ENCODE measurements around the gene SKI. TPM values are rescaled to one million over a fixed set of nuclear protein-coding genes. Genes with fewer than 3 reads are reported as not detected.
"Not testable (repeated sequence)": the region's sequence is repeated elsewhere in the genome, so short reads cannot be mapped to it uniquely, and the experiment has no call there.

Gene SKI
- total RNA-seq, 2 donors from 2014 or later = 16.5 to 42.7 TPM

- Mint-ChIP-seq H3K4me3 (no peak overlapping the region), H3K36me3 (no peaks in the 10 kb centered on the region), H3K4me1 (ENCODE audit: low read depth in 2 of 2) (peaks cover 2 to 5% of the 10 kb centered on the region in 2 donors), H3K27ac (no peak overlapping the region), H3K27me3 (peaks cover 0 to 2% of the 10 kb centered on the region in 2 donors), H3K9me3 (no peaks in the 10 kb centered on the region)
- DNase-seq (ENCODE audit: low spot score) (no peak), ATAC-seq (no peak)
Measured at GRCh38 chr1:2330035-2330434, 101.9 kb downstream of the SKI start.

- Mint-ChIP-seq H3K4me1 (ENCODE audit: low read depth in 2 of 2) (peaks cover 0 to 5% of the 10 kb centered on the region in 2 donors), H3K36me3 (no peaks in the 10 kb centered on the region), H3K4me3 (no peak overlapping the region), H3K27me3 (no peaks in the 10 kb centered on the region), H3K9me3 (no peaks in the 10 kb centered on the region), H3K27ac (no peak overlapping the region)
- DNase-seq (ENCODE audit: low spot score) = no peak
- ATAC-seq = no peak
Measured at GRCh38 chr1:2330519-2331199, 102.5 kb downstream of the SKI start.

- Mint-ChIP-seq H3K4me3 (no peak overlapping the region), H3K27ac (no peak overlapping the region), H3K4me1 (ENCODE audit: low read depth in 2 of 2) (peaks cover 0 to 5% of the 10 kb centered on the region in 2 donors), H3K27me3 (no peaks in the 10 kb centered on the region), H3K9me3 (no peaks in the 10 kb centered on the region), H3K36me3 (no peaks in the 10 kb centered on the region)
- ATAC-seq (no peak), DNase-seq (ENCODE audit: low spot score) (no peak)
Measured at GRCh38 chr1:2331200-2331544, 103.1 kb downstream of the SKI start.

- not testable (repeated sequence) for H3K36me3 Mint-ChIP-seq; H3K9me3 Mint-ChIP-seq; ATAC-seq; H3K27me3 Mint-ChIP-seq; H3K27ac Mint-ChIP-seq; DNase-seq (ENCODE audit: low spot score); H3K4me1 Mint-ChIP-seq (ENCODE audit: low read depth in 2 of 2); H3K4me3 Mint-ChIP-seq
Measured at GRCh38 chr1:2331580-2331979, 103.5 kb downstream of the SKI start.

GRCh38 chr1:2334366-2334765 is 106.2 kb downstream of the SKI start:
- no peaks in the 10 kb centered on the region for H3K9me3 Mint-ChIP-seq
- H3K27ac Mint-ChIP-seq = no peak overlapping the region
- no peaks in the 10 kb centered on the region for H3K27me3 Mint-ChIP-seq
- H3K4me3 Mint-ChIP-seq = no peak overlapping the region
- no peaks in the 10 kb centered on the region for H3K36me3 Mint-ChIP-seq
- ATAC-seq (no peak), DNase-seq (ENCODE audit: low spot score) (no peak)
- peaks cover 0 to 3% of the 10 kb centered on the region in 2 donors for H3K4me1 Mint-ChIP-seq (ENCODE audit: low read depth in 2 of 2)

GRCh38 chr1:2334883-2335534 is 106.9 kb downstream of the SKI start:
- Mint-ChIP-seq H3K27me3 (no peaks in the 10 kb centered on the region), H3K27ac (no peak overlapping the region), H3K9me3 (no peaks in the 10 kb centered on the region), H3K4me3 (no peak overlapping the region), H3K4me1 (ENCODE audit: low read depth in 2 of 2) (peaks cover 0 to 3% of the 10 kb centered on the region in 2 donors), H3K36me3 (no peaks in the 10 kb centered on the region)
- DNase-seq (ENCODE audit: low spot score) = no peak
- no peak for ATAC-seq

GRCh38 chr1:2335721-2336455 is 107.8 kb downstream of the SKI start:
- no peaks in the 10 kb centered on the region for H3K36me3 Mint-ChIP-seq
- no peaks in the 10 kb centered on the region for H3K9me3 Mint-ChIP-seq
- H3K27me3 Mint-ChIP-seq = no peaks in the 10 kb centered on the region

GRCh38 chr1:2336499-2336898 is 108.4 kb downstream of the SKI start:
- Mint-ChIP-seq H3K36me3 (no peaks in the 10 kb centered on the region), H3K4me1 (ENCODE audit: low read depth in 2 of 2) (peaks cover 0 to 5% of the 10 kb centered on the region in 2 donors), H3K9me3 (no peaks in the 10 kb centered on the region), H3K27me3 (no peaks in the 10 kb centered on the region), H3K27ac (no peak overlapping the region), H3K4me3 (no peak overlapping the region)
- DNase-seq (ENCODE audit: low spot score) = no peak
- no peak for ATAC-seq

More at GRCh38 chr1:2335721-2336455, 107.8 kb downstream of the SKI start:
- ATAC-seq = no peak
- DNase-seq (ENCODE audit: low spot score) = no peak
- no peak overlapping the region for H3K27ac Mint-ChIP-seq
- no peak overlapping the region for H3K4me3 Mint-ChIP-seq
- peaks cover 0 to 5% of the 10 kb centered on the region in 2 donors for H3K4me1 Mint-ChIP-seq (ENCODE audit: low read depth in 2 of 2)

GRCh38 chr1:2337081-2337480 is 109.0 kb downstream of the SKI start:
- DNase-seq (ENCODE audit: low spot score) (no peak), ATAC-seq (no peak)
- H3K27ac Mint-ChIP-seq = no peak overlapping the region
- H3K4me3 Mint-ChIP-seq = no peak overlapping the region
- peaks cover 0 to 5% of the 10 kb centered on the region in 2 donors for H3K4me1 Mint-ChIP-seq (ENCODE audit: low read depth in 2 of 2)
- H3K9me3 Mint-ChIP-seq = no peaks in the 10 kb centered on the region
- no peaks in the 10 kb centered on the region for H3K36me3 Mint-ChIP-seq
- H3K27me3 Mint-ChIP-seq = no peaks in the 10 kb centered on the region

- ATAC-seq (no peak), DNase-seq (ENCODE audit: low spot score) (no peak)
- H3K27me3 Mint-ChIP-seq = no peaks in the 10 kb centered on the region
- peaks cover 0 to 5% of the 10 kb centered on the region in 2 donors for H3K4me1 Mint-ChIP-seq (ENCODE audit: low read depth in 2 of 2)
- no peak overlapping the region for H3K27ac Mint-ChIP-seq
- H3K9me3 Mint-ChIP-seq = no peaks in the 10 kb centered on the region
- no peaks in the 10 kb centered on the region for H3K36me3 Mint-ChIP-seq
- no peak overlapping the region for H3K4me3 Mint-ChIP-seq
Measured at GRCh38 chr1:2337501-2337900, 109.4 kb downstream of the SKI start.

GRCh38 chr1:2339206-2340085 is 111.3 kb downstream of the SKI start:
- no peaks in the 10 kb centered on the region for H3K9me3 Mint-ChIP-seq
- H3K4me1 Mint-ChIP-seq (ENCODE audit: low read depth in 2 of 2) = peaks cover 0 to 5% of the 10 kb centered on the region in 2 donors
- H3K27ac Mint-ChIP-seq = no peak overlapping the region
- H3K36me3 Mint-ChIP-seq = no peaks in the 10 kb centered on the region
- H3K27me3 Mint-ChIP-seq = no peaks in the 10 kb centered on the region
- DNase-seq (ENCODE audit: low spot score) (no peak), ATAC-seq (no peak)
- H3K4me3 Mint-ChIP-seq = no peak overlapping the region

- no peaks in the 10 kb centered on the region for H3K27me3 Mint-ChIP-seq
- peaks cover 0 to 5% of the 10 kb centered on the region in 2 donors for H3K4me1 Mint-ChIP-seq (ENCODE audit: low read depth in 2 of 2)
- H3K36me3 Mint-ChIP-seq = no peaks in the 10 kb centered on the region
- DNase-seq (ENCODE audit: low spot score) (no peak), ATAC-seq (no peak)
- H3K4me3 Mint-ChIP-seq = no peak overlapping the region
- no peaks in the 10 kb centered on the region for H3K9me3 Mint-ChIP-seq
- no peak overlapping the region for H3K27ac Mint-ChIP-seq
Measured at GRCh38 chr1:2340086-2340917, 112.2 kb downstream of the SKI start.

GRCh38 chr1:2340918-2341254 is 112.8 kb downstream of the SKI start:
- Mint-ChIP-seq H3K4me1 (ENCODE audit: low read depth in 2 of 2) (peaks cover 0 to 5% of the 10 kb centered on the region in 2 donors), H3K36me3 (no peaks in the 10 kb centered on the region), H3K4me3 (no peak overlapping the region), H3K27ac (no peak overlapping the region), H3K27me3 (no peaks in the 10 kb centered on the region), H3K9me3 (no peaks in the 10 kb centered on the region)
- ATAC-seq (no peak), DNase-seq (ENCODE audit: low spot score) (no peak)

Measured in natural killer cell treated with Interleukin-12 subunit alpha and Interleukin-12 subunit beta and Interleukin-15 and Interleukin-18, amount 100 ng/mL, for 72 hours (primary cell).